HG03025 (cell line): ENCODE measurements around the gene DCP1B.

Experiments used
- ATAC-seq: cut with Tn5 transposase; IDR thresholded peaks from one replicate; pipeline ENCODE4 v1.9.1; 2021; ENCODE audit warnings: mild to moderate bottlenecking, moderate library complexity; ENCODE audit not compliant: unreplicated experiment, low FRiP score

Gene DCP1B

GRCh38 chr12:1911598-1912575 is 92.4 kb downstream of the DCP1B start:
- ATAC-seq = no peak

- ATAC-seq = no peak
Measured at GRCh38 chr12:1910468-1910867, 93.8 kb downstream of the DCP1B start.

DNA sequence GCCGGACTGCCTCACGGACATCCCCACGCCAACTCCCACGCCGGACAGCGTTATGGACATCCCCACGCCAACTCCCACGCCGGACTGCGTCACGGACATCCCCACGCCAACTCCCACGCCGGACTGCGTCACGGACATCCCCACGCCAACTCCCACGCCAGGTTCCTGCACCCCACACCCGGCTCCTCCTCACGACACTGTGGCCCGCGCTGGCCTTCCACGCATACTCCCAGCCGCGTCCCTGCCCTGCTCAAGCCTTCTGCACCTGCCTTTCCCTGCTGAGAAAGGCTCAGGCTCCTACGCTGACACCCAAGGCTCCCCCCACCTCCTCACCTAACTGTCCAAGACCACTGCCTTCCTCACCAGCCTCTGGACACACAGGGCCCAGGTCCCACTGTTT is 95.5 kb downstream of the DCP1B start:
- ATAC-seq = no peak

DNA sequence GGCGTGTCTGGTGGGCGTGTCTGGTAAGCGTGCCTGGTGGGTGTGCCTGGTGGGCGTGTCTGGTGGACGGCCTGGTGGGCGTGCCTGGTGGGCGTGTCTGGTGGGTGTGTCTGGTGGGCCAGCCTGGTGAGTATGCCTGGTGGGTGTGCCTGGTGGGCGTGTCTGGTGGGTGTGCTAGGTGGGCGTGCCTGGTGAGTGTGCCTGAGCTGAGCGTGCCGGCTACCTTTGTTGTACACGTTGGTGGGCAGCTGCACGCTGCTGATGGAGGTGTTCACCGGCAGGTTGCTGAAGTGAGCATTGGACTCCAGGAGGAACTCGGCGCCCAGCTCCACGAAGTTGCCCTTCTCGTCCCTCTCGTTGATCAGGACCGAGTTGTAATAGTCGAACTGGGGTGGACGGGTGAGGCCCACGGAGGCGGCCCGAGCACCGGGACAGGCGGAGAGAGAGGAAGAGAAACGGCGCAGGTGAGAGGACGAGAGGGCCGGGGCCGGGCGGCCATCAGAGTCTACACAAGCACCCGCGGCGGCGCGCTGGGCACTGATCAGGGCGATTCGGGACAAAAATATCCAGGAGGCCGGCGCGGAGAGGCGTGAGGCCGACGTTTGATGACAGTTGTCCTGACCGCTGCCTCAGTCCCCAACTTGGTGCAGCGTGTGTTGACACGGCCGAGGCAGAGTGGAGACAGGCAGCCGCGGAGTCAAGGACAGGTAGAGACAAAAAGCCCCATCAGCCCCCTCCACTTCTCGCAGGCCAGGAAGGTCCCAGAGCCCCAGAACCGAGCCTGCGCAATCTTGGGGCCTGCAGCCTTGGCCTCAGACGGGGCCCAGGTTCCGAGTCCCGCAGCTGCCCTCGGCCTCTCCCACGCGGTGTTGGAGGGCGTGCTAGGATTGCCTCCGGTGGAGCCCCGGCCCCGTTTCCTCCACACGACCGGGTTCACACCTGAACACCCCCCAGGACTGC is 96.3 kb downstream of the DCP1B start:
- no peak for ATAC-seq

- no peak for ATAC-seq
Measured at GRCh38 chr12:1906579-1906978, 97.7 kb downstream of the DCP1B start.

- ATAC-seq = no peak
Measured at GRCh38 chr12:1904875-1905274, 99.4 kb downstream of the DCP1B start.

- ATAC-seq = no peak
Measured at GRCh38 chr12:1896964-1897363, 107.3 kb downstream of the DCP1B start.
